NCI-H82 (cell line): Measurements from ENCODE around the gene ALG1L2.
"Not testable (repeated sequence)": the region's sequence is repeated elsewhere in the genome, so short reads cannot be mapped to it uniquely, and the experiment has no call there.

Experiments
- DNase-seq: peaks from one replicate; lab custom pipeline; 2025; lab: John Stamatoyannopoulos, UW

ALG1L2 gene

DNA sequence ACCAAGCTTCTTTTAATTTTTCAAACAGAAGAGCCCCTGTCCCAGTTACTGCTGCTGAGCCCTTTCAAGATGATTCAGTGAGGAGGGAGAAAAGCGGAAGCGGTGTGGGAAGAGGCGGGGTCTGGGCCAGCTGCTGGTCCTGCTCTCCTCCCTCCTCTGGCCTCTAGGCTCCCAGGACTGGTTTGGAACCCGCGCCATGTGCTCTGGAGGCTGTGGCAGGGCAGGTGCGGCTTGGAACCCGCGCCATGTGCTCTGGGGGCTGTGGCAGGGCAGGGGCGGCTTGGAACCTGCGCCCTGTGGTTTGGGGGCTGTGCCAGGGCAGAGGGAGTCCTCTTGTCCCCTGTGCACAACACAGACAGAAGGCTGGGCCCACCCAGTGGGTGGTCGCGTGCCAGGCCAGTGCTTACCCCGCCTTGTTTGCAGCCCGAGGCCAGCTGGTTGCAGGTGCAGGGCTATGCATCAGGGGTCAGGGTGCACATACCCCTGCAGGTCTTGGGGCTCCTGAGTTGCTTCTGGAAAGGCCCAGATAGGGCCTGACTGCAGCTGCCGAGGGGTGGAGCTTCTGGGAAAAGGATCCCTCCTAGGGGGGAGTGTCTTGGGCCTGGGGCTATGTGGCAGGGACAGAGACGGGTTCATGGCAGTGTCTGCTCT, 12.2 kb downstream of the ALG1L2 start:
- no peak for DNase-seq

- not testable (repeated sequence) for DNase-seq
These were observed 12.9 kb downstream of the ALG1L2 start for GRCh38 chr3:130094491-130094941.

DNA sequence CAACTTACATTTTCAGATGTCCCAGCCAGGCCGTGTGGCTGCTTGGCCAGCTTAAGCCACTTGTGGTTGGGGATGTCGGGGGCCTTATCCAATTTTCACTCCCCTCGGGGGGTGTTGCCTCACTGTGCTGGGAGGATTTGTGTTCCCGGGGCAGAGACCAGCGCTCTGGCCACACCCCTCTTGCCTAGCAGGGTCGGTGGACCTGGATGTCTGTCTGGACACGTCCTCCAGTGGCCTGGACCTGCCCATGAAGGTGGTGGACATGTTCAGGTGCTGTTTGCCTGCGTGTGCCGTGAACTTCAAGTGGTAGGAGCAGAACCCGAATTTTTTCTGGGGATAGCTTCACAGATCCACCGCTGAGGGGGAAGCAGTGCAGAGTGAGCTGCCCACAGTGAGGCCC, 14.2 kb downstream of the ALG1L2 start:
- DNase-seq, result peak; percentile 47

- not testable (repeated sequence) for DNase-seq
These were observed 15.5 kb downstream of the ALG1L2 start for GRCh38 chr3:130097096-130097495.

DNA sequence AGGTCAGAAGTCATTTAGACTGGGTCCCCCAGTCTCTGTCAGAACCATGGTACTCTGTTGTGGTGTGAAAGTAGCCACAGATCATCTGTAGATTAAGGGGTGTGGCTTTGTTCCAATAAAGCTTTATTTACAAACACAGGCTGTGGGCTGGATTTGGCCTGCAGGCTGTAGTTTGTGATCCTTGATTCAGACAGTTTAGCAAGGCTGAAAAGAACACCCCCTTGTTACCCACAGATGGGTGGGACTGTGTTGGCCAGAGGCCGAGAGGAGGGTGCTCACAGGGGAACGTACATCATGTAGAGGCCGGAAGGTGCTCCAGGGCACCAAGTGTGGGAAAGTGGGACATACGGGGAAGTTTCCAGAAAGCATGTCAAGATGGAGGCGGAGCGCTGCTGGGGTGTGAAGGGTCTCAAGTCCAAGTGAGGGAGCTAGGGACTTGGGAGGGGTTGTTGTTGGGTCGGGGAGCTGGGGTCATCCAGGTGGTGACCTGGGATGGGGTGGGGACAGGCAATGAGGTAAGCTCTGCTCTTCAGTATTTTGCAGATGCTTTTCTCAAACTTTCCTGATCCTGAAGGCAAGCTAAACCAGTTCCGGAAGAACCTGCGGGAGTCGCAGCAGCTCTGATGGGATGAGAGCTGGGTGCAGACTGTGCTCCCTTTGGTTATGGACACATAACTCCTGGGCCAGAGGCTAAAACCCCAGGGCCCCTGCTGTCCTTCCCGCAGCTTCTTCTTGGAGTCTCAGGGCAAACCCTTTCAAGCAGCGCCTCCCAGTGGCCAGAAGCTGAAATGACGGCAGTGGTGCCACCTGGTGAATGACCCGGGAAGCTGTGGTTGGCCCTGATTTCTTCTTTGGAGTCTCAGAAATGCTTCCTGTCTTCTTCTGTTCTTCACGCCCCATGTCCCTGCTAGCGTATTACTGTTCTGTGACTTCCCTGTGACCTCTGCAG, 16.3 kb downstream of the ALG1L2 start:
- DNase-seq, result not testable (repeated sequence)

- DNase-seq, result not testable (repeated sequence)
These were observed 17.2 kb downstream of the ALG1L2 start for GRCh38 chr3:130098639-130099385.

DNA sequence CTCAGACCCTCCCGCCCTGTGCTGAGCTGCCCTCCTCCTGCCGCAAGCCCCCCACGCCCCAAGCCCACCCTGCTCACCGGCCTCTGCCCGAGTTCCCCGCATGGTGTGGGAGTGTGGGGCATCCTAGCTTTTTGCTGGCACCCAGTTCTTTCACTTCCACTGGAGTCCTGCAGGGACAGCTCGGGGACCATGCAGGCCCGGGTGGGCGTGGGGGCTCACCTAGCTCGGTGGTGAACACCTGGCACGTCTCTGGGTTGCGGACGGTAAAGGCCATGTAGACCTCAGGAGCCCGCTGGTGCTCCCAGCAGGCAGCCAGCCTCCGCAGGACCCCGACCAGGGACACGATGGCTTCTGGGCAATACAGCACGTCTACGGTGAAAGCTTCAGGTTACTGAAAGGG, 20.9 kb downstream of the ALG1L2 start:
- not testable (repeated sequence) for DNase-seq

- not testable (repeated sequence) for DNase-seq
These were observed 22.6 kb downstream of the ALG1L2 start for GRCh38 chr3:130104191-130104590.

GRCh38 chr3:130107333-130107995, 25.8 kb downstream of the ALG1L2 start:
- peak; percentile 61 for DNase-seq

DNA sequence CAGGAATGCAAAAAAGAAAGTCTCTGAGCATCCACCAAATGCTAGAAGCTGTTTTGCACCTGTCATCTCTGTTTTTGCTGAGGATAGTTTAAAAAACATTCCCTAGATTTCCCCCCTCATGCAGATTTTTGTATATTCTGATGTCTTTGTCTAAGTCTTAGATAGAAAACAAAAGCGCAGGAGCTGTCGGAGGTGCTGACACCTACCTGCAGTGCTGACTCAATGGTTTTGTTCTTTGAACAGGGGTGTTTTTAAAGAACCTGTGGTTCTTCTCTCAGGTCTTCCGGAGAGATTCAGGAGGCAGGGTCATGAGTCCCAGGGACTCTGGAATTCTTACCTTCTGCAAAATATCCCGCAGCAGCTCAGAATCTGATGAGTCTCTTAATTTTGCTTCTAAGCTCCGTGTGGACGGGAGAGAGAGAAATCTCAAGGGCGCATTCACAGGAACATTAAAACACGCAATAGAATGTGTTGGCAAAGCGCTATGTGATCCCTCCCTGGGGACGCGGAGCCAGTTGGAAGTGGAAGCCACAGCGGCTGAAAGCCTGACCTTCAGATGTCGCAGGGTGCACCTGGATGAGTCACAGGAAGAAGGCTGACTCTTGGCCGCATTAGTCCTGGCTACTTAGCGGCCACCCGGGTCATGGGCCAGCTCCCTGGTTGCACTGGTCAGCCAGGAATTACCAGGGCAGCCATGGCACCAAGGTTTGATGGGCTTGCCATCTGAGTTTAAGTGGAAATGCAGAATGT, 27.4 kb downstream of the ALG1L2 start:
- DNase-seq, result not testable (repeated sequence)

DNA sequence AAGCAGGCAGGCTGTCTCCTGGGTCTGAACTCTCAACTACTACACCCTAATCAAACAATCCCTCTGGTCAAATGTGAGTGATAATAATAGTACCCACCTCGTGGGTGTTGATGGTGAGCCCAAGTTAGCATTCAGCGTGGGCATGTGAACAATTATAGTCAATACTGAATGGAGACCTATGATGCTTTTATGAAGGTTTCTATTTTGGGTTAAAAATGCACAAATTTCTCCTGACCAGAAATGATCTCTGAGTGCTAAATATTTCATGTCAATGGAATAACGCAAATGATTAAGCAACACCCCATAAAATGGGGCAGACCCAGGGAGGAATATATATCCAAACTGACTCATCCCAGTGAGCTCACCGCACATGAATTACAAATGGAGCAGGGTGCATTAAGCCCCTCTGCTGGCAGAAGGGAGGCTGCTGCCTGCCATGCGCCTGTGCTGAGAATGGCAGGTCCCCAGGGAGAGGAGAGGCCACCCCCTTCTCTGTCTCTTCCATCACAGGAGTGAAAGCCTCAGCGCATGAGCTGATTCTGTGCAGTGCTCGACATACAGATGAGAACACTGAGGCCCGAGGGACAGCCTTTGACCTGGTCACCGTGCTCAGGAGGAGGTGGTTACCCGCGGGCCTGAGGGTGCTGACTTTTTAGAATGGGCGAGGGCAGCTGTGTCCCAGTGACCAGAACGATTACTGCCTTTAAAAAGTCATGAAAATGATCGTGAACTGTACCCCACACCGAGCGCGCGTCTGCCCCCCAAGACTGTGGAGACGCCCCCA, 28.9 kb downstream of the ALG1L2 start:
- DNase-seq, result peak; percentile 75

DNA sequence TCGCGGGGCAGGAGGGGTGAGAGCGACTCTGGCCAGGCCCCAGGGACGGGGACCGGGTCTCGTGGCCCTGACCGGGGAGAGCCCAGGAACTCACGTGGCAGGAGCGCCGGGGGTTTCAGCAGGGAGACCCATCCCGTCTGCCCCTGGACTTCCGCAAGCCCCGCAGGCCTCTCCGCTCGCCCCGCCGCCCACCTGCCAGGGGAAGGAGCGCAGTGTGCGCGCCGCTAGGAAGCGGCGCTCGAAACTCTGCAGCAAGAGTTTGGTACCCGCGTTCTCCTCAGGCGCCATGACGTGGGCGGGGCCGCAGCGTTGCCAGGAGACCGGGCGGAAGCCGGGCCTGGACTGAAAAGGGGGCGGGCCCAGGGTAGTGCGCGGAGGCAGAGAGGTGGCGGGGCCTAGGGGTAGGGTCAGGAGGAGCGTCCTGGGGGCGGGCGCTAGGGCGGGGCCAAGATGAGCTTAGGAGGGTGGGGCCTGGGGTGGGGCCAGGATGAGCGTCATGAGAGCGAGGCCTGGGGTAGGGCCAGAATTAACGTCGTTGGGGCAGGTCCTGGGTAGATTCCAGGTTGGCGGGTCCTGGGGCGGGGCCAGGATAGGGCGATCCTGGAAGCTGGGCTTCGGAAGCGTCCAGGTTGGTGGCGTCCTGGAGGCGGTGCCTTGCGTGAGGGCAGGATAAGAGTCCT, 29.7 kb downstream of the ALG1L2 start:
- DNase-seq, result peak; percentile 100

GRCh38 chr3:130111865-130112747, 30.5 kb downstream of the ALG1L2 start:
- DNase-seq, result peak; percentile 99

GRCh38 chr3:130112748-130113073, 31.1 kb downstream of the ALG1L2 start:
- peak; percentile 45 for DNase-seq

DNA sequence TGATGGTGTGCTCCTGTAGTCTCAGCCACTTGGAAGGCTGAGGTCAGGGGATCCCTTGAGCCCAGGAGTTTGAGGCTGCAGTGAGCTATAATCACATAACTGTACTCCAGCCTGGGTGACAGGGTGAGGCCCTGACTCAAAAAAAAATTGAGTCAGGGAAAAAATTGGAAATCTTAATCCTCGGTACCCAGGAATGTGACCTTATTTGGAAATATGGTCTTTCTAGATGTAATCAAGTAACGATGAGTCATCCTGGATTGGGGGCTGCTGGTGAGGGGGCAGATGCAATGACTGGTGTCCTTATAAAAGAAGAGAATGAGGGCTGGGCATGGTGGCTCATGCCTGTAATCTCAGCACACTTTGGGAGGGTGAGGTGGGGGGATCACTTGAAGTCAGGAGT, 33.8 kb downstream of the ALG1L2 start:
- not testable (repeated sequence) for DNase-seq

GRCh38 chr3:130117933-130118332, 36.3 kb downstream of the ALG1L2 start:
- no peak for DNase-seq

DNA sequence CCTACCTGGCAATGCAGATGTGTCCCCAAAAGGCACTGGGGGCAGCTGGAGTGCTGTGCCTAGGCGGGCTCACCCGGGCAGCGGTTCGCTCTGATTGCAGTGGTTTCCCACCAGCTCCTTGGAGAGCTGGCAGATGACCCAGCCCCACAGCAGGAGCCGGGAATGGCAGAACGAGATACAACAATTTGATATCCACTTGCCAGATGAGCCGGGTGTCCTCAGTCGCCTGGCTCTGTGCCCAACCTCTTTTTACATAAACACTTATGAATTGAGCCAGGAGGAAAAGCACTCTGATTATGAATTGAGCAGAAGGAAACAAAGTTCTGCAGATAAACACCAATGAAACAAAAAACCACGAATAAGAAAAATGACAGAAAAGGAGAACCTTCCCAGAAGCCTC, 38.2 kb downstream of the ALG1L2 start:
- not testable (repeated sequence) for DNase-seq

DNA sequence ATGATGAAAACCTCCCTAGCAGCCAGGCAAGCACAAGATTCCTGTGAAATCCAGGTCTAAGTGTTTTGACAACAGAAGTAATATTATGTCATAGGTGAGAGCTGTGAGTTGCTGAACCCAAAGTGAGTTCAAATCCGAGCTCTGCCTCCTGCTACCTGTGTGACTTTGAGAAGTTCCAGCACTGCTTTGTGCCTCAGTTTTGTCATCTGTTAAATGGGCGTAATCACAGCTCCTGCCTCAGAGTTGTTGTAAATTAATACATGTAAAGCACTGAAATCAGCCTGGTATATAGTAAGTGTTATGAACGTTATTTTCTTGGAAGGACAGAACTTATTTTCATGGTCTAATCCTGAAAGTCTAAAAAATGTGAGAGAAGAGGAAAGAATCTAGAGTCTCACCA, 38.7 kb downstream of the ALG1L2 start:
- not testable (repeated sequence) for DNase-seq
